GM18858 (cell line): Measurements from ENCODE around the gene TCN1.
"Not testable (repeated sequence)": the region's sequence is repeated elsewhere in the genome, so short reads cannot be mapped to it uniquely, and the experiment has no call there.

Experiments
- ATAC-seq: cut with Tn5 transposase; IDR thresholded peaks from one replicate; pipeline ENCODE4 v1.9.1; 2021; ENCODE audit not compliant: unreplicated experiment

The TCN1 gene

DNA sequence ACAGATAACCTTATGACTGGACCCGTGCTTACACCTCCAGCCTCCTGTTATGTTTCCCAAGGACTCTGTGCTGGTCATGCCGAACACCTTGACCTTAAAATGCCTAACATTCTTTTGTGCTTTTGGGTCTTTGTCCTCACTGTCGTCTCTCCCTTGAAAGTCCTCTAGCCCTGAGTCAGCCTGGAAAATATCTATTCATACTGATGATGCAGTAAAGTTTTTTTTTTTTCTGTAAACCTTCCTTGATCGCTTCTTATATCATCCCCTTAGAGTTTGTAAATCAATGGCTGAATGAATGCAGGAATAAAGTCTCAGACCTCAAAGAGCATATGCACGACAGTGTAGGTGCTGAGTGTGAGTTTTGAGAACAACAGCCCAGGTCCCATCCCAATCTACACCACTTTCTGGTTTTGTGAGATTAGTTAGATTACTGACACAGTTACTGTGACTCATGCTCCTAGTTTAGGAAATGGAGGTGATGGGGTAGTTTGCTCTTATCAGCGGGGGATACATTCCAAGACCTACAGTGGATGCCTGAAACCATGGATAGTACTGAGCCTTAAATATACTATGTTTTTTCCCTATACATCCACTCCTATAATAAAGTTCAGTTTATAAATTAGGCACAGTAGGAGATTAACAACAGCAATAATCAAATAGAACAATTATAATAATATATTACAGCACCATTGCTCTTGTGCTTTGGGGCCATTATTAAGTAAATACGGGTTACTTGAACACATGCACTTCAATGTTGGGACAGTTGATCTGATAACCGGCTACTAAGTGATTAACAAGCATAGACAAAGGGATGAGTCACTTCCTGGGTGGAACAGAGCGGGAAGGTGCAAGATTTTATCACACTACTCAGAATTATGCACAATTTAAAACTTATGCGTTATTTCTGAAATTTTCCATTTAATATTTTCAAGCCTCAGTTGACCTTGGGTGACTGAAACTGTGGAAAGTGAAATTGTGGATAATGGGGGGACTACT is 8.6 kb downstream of the TCN1 start:
- ATAC-seq = no peak

DNA sequence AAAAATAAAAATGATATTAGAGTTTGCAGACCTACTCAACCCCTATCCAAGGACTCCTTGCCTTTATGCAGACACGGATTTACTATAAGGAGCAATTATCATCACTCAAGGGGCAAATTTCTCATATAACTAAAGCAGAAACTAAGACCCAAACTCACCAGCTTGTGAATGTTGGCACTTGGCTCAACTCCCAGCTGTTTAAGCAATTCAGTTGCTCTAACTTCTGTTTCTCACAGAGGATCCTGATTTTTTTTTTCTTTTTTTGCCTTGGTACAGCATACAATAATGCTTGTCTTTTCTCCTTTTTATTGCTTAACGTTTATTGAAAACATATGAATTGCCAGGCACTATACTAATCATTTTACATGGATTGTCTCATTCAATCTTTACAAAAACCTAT is 11.4 kb downstream of the TCN1 start:
- ATAC-seq = no peak

GRCh38 chr11:59851416-59851815 is 14.9 kb downstream of the TCN1 start:
- ATAC-seq = not testable (repeated sequence)

- ATAC-seq = not testable (repeated sequence)
Measured at GRCh38 chr11:59849551-59849950, 16.7 kb downstream of the TCN1 start.

GRCh38 chr11:59849129-59849528 is 17.2 kb downstream of the TCN1 start:
- ATAC-seq = no peak

DNA sequence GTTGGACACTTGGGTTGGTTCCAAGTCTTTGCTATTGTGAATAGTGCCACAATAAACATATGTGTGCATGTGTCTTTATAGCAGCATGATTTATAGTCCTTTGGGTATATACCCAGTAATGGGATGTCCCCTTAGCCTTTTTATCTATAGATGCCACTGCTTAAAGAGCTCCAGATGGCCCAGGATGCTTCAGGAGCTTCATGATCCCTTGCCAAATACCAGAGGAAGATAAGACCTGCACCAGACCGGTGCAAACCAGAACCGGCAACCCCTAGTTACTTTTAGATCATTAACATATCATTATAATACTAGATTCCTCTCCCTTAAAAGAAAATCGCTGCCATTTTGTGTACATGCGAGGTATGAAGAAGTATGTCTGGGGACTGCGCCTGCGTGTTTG is 17.8 kb downstream of the TCN1 start:
- not testable (repeated sequence) for ATAC-seq

GRCh38 chr11:59847626-59848025 is 18.7 kb downstream of the TCN1 start:
- ATAC-seq = no peak

DNA sequence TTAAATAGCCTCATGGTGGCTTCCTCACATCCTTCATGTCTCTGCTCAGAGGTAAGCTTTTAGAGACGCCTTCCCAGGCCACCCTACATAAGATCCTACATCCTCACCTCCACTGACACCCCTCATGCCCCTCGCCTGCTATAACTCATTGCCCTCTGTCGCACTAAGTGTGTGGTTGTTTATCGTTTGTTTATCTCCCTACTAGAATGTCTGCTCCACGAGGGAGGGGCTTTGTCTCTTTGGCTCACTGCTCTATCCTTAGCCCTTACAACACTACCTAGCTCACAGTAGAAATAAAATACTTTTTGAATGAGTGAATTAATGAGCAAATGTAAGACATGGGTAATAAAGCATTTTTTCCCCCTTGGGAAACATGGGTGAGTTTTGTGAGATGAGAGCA is 19.7 kb downstream of the TCN1 start:
- no peak for ATAC-seq

- ATAC-seq = no peak
Measured at GRCh38 chr11:59845399-59845798, 20.9 kb downstream of the TCN1 start, which contains the start of gene CBLIF. Gene CBLIF, minus strand, starts transcription at chr11:59845499. Its CDS starts 46 bp downstream, at chr11:59845453.

DNA sequence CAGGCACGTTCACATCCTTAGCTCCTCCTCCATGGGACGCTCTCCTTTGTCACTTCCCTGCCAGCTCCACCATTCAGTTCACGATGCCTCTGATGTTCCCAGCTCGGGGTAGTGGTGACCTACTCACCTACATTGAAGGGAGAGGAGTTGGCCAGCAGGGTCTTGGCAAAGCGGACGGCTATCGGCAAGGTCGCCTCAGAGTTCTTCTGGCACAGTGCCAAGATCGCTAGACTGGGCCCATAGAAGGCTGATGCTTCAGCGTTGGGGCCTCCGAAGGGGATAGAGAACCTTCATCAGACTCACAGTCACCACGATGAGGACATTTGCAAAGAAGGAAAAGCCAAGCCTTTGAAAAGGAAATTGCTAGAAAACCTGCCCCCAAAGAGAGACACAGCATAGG is 24.0 kb downstream of the TCN1 start:
- ATAC-seq = no peak

DNA sequence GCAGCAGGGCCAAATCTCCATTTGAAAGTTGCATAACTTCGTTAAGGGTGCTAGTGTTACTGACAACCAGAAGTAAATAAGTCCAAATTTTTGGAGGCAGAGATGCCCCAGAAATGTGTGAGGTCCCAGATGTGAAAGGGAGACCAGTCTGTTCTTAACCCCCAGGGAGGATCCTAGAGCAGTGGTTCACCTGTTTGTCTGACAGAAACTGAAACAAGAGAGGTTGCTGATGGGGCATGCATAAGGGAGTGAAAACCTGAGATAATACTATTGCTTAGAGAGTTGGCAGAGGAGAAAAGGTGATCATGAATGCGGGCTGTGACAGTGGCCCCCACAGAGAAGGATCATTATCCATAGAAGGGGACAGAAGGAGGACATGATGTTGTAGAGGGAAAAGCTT is 24.8 kb downstream of the TCN1 start:
- no peak for ATAC-seq

DNA sequence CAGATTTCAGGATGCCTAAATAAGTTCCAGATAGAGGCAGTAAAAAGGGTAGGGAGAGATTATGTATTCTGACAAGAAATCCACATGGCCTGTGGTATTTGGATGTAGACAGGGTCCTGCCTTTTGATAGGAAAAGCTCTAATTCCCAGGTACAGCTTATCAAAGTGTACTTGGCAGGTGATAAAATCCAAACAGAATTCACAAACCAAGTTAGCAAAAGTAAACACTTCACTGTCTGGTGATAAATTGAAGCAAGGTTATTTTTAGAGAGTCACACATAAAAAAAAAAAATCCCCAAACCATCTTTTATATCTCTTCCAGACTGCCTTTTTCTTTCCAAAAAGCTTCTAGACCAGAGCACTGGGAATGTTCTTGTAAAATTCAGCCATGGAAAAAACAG is 26.7 kb downstream of the TCN1 start:
- no peak for ATAC-seq

GRCh38 chr11:59833602-59834001 is 32.7 kb downstream of the TCN1 start:
- no peak for ATAC-seq

DNA sequence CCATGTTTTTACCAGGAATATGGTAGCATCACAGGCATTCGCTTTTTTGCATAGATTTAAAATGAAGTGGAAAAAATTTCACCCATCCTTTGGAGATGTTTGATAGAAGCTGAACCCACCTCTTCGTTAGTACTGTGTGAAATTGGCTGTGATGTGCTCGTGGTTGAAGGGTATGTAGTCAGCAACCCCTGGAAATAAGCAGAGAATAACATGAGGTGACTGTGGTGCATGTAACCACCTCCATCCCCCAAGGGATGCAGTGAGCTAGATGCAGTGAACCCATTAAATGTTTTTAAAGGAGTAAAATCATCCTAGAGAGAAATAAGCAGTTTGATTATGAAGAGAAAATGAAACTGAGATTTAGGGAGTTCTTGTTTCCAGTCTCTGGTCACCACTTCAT is 36.9 kb downstream of the TCN1 start:
- no peak for ATAC-seq

DNA sequence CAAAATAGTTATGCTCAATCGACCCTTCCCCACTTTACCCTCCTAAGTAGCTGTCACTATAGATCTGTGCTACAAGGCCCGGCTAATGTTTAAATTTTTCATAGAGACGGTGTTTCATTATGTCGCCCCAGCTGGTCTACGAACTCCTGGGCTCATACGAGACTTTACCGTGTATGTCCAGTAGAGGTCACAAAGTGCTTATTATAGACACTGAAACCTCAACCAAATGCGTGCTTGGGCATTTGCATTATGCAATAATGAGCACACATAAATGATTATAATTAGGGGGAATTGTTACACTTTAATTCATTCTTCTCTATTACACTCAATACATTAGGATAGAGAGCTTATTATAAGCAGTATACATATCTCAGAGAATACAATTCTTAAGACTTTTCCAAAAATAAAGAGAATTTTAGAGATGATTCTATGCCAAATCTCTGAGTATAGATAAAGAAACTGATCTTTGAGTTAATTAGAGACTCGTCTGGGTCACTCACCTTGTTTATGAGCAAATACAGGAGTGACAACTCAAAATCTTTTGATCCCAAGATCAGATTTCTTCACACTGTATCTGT is 43.2 kb downstream of the TCN1 start:
- peak; percentile 78 for ATAC-seq

GRCh38 chr11:59818572-59818971 is 47.7 kb downstream of the TCN1 start:
- ATAC-seq = no peak

GRCh38 chr11:59816434-59816833 is 49.9 kb downstream of the TCN1 start:
- ATAC-seq = not testable (repeated sequence)

DNA sequence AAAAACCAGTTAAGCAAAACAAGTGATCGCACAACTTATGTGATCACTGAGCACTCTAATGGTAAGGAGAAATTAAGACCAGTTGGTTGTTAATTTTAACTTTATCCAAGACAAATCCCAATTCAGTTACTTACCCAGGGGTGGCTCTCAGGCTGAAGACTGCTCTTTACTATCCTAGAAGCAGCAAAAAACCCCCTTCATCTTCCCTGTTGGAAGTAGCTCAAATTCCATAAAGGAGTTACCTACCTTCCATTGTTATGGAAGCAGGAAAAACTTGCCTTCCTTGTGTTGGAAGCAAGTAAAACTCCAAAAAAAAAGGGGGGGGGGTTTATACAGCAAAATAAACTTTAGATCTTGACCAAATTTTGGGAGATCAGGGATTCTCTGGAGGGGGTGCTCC is 50.5 kb downstream of the TCN1 start:
- no peak for ATAC-seq

GRCh38 chr11:59814021-59814420 is 52.3 kb downstream of the TCN1 start:
- no peak for ATAC-seq

DNA sequence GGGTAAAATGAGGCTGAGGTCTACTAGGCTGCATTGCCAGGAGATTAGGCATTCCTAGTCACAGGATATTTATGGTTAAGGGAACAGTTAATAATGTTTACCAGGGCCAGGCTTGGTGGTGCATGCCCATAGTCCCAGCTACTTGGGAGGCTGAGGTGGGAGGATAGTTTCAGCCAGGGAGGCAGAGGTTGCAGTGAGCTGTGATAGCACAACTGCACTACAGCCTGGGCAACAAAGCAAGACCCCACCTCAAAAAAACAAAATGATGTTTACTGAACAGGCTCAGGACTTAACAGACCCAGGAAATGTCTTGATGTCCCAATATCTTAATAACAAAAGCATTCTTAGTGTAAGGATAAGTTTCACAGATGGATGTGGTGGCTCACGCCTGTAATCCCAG is 52.9 kb downstream of the TCN1 start:
- no peak for ATAC-seq

DNA sequence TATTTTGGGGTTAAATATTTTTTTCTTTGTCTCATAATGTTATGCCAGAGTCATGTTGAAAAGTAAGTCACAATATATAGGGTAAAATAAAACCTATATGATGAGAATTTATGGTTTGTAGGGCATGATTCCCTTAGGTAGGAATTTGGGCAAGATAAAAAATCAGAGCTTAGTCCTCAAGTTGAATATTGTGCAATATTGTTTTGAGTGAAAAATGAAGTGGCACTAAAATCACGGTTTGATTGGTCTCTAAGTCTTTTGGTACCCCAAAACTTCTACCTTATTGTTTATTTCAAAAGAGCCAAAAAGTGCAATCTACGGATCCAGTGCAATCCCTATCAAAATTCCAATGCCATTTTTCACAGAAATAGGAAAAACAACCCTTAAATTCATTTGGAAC is 54.1 kb downstream of the TCN1 start:
- no peak for ATAC-seq

GRCh38 chr11:59810911-59811259 is 55.4 kb downstream of the TCN1 start:
- no peak for ATAC-seq
